AG04450 (cell line): Measurements from ENCODE around the gene PDE4D. TPM values are rescaled to one million over a fixed set of nuclear protein-coding genes. Genes with fewer than 3 reads are reported as not detected.
A peak's percentile ranks its signal among the peaks of the same experiment; 100 is the strongest.

Experiments used
- CTCF ChIA-PET: fragments of 300-600, 350-600 bp; formaldehyde crosslinking; extraction: SDS; loops from one replicate; lab custom pipeline; 2022; ENCODE audit warnings: antibody characterized with exemption, inconsistent platforms; lab: Charles Lee
- POLR2A ChIA-PET: fragments of 350-600 bp; formaldehyde crosslinking; extraction: SDS; loops from one replicate; lab custom pipeline; 2021; ENCODE audit warnings: antibody characterized with exemption, inconsistent platforms; lab: Yijun Ruan, JAX
- DNase-seq: peaks from one replicate; pipeline ENCODE4 v3.0.0-alpha.2; 2011; ENCODE audit warnings: low read depth, low spot score
- H3K27ac ChIP-seq: one replicate; pipeline ENCODE4 v1.5.1; 2012; ENCODE audit warnings: low read depth, low read length, control low read depth
- H3K27me3 ChIP-seq: one replicate; pipeline ENCODE4 v1.6.0; 2012; ENCODE audit warnings: low read length; ENCODE audit not compliant: control insufficient read depth, insufficient read depth
- H3K4me3 ChIP-seq: 2 replicates; pipeline ENCODE4 v1.5.1; 2011; ENCODE audit warnings: mild to moderate bottlenecking, low read depth, low read length, control low read depth
- H3K9me3 ChIP-seq: 2 replicates; pipeline ENCODE4 v1.5.1; 2012; ENCODE audit warnings: low read length; ENCODE audit not compliant: control insufficient read depth, insufficient read depth
- polyA plus RNA-seq: library from polyadenylated mRNA; depleted of rRNA; stranded (reverse); fragments of >200 nt; gene quantifications from 2 replicates; pipeline ENCODE4 v1.2.3, GENCODE V29; 2011
- TF ChIP-seq, protein P1 (sequence below): IDR thresholded peaks from 2 replicates; pipeline ENCODE4 v1.5.1; 2011; ENCODE audit warnings: low read depth, low read length, control low read depth, inconsistent platforms

PDE4D gene
- polyA plus RNA-seq, 1 experiment = 12.0 TPM

DNA sequence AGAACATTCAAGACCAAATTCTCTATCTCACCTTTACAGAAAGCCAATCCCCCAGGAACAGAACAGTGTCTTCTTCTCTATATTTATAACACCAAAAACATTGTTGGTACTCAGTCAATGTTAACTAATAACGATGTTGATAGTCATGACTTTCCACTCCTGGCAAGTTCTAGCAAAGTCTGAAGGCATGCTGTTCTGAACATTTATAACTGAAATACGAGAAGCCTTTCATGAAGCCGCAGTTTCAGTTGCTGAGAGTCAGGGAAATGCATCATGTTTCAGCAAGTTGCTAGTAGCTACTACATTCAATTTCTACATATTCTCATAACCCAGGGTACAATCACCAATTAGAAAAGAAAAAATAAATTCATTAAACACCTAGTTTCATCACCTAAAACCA, 301.4 kb downstream of the PDE4D start:
- Histone ChIP-seq H3K27me3 (no peaks in the 10 kb centered on the region), H3K27ac (no peak overlapping the region), H3K9me3 (no peaks in the 10 kb centered on the region), H3K4me3 (no peak overlapping the region)
- ChIA-PET POLR2A (no interaction called here), CTCF (no interaction called here)
- peak; percentile 4 for DNase-seq
- TF ChIP-seq, protein P1, sequence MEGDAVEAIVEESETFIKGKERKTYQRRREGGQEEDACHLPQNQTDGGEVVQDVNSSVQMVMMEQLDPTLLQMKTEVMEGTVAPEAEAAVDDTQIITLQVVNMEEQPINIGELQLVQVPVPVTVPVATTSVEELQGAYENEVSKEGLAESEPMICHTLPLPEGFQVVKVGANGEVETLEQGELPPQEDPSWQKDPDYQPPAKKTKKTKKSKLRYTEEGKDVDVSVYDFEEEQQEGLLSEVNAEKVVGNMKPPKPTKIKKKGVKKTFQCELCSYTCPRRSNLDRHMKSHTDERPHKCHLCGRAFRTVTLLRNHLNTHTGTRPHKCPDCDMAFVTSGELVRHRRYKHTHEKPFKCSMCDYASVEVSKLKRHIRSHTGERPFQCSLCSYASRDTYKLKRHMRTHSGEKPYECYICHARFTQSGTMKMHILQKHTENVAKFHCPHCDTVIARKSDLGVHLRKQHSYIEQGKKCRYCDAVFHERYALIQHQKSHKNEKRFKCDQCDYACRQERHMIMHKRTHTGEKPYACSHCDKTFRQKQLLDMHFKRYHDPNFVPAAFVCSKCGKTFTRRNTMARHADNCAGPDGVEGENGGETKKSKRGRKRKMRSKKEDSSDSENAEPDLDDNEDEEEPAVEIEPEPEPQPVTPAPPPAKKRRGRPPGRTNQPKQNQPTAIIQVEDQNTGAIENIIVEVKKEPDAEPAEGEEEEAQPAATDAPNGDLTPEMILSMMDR = no peak

DNA sequence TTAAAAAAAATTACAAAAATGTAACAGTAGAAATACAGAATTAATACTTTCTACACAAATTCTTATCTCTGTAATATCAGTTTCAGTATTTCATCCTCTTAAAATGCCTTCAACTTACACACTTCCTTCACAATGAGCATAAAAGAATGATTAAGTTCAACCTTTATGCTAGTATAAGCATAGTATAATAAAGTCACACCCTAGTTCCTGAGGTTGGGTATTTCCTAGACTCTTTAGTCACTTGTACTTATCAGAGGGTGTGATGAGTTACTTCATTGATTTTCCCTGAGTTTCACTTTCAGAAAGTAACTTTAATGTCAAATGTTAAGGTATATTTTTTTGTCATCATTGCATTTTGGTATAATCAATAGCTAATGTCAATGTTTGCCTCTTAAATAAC, 302.4 kb downstream of the PDE4D start:
- POLR2A ChIA-PET = no interaction called here
- no peaks in the 10 kb centered on the region for H3K27me3 ChIP-seq
- no peak overlapping the region for H3K4me3 ChIP-seq
- TF ChIP-seq, protein P1 = no peak
- no peaks in the 10 kb centered on the region for H3K9me3 ChIP-seq
- CTCF ChIA-PET = no interaction called here
- H3K27ac ChIP-seq = no peak overlapping the region
- no peak for DNase-seq

DNA sequence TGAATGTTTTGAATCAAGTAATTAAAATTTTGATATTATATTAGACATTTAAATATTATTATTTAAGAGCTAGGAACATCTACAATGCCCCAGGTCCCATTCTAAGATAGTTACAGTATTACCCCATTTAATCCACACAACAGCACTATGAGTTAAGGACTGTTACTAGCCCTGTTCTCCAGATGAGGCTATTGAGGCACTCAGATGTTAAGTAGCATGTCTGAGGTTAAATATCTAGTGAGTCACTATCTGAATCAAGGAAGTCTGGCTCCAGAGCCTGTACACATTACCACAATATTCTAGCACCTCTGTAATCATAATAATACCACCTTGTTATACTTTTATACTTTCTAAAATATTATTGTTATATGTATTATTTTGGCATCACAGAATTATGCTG, 304.6 kb downstream of the PDE4D start:
- POLR2A ChIA-PET = no interaction called here

DNA sequence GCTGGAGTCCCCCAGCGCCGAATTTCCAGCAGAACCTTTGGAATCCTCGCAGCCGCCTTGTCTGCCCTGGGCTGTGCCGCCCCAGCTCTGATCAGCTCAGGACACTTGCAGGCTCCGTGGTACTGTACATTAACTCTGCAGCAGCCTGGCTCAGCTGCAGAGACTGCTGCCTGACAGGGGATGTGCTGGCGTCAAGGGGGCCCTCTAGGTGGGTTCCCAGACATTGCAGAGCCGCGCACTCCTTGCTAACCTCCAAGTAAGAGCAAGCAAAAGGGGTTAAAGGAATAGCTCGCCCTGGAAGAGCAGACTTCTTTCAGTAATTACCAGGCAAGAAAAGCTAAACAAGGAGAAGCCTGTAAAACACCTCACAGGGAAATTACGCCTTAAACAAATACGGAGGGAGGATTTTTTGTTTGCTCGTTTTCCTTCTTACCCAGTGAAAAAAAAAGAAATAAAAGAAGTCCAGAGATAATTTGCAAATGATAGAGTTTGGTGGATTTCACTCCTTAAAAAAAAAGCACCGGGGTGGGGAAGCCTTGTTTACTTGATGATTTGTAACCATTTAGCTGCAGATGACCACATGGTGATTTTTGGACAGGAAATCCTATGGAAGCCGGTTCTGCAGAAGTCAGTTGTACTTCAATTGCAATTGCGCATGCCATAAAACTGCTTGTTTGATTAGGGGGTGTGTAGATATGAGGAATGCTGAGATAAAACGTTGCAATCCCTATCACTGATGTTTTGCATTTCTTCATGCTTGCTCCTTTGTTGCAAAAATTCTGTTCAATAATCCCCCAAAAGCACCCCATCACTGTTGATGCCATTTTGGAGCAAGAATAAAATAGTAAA, 305.8 kb downstream of the PDE4D start:
- no peaks in the 10 kb centered on the region for H3K9me3 ChIP-seq
- ChIA-PET POLR2A (no interaction called here), CTCF (interaction anchor here (0.9 kb wide), 1 partner anchor 220 kb away, joined by 5 read pairs; no protein-coding TSS in a partner anchor)
- TF ChIP-seq, protein P1 = peak; percentile 44
- H3K27me3 ChIP-seq = no peaks in the 10 kb centered on the region
- H3K4me3 ChIP-seq = peak overlapping the region; percentile 34
- peak; percentile 30 for DNase-seq
- H3K27ac ChIP-seq = no peak overlapping the region

More for the DNA sequence above, 304.6 kb downstream of the PDE4D start:
- no peak for DNase-seq
- no peak overlapping the region for H3K4me3 ChIP-seq
- no peak overlapping the region for H3K27ac ChIP-seq
- TF ChIP-seq, protein P1 = no peak
- CTCF ChIA-PET = interaction anchor here (0.5 to 0.7 kb wide), 2 partner anchors 14 to 72 kb away, joined by 3 read pairs; no protein-coding TSS in a partner anchor
- H3K9me3 ChIP-seq = no peaks in the 10 kb centered on the region
- H3K27me3 ChIP-seq = no peaks in the 10 kb centered on the region

DNA sequence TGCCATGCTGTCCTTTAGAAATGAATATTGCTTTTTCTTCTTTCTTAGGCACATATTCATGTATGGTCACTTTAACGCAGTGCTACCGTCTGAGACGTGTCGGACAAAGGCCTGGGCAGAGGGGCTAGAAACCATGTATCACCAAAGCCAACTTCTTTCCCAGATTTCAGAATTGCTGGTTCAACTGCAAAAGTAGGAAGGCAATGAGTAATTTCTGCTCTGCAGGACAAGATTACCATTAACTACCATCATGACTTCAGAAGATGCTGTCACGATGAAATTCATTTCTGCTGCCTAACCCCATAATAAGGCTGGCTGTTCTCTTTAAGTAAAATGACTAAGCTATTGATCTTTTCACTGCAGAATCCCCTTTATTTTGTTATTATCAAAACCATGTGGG, 306.7 kb downstream of the PDE4D start:
- Histone ChIP-seq H3K27ac (no peak overlapping the region), H3K4me3 (no peak overlapping the region), H3K9me3 (no peaks in the 10 kb centered on the region), H3K27me3 (no peaks in the 10 kb centered on the region)
- DNase-seq = no peak
- ChIA-PET POLR2A (no interaction called here), CTCF (no interaction called here)
- TF ChIP-seq, protein P1 = no peak
